ENCODE data around the gene MICAL3.
"Not testable (repeated sequence)": the region's sequence is repeated elsewhere in the genome, so short reads cannot be mapped to it uniquely, and the experiment has no call there.

The MICAL3 gene

GRCh38 chr22:17773606-17774205 lies 250.7 kb downstream of the MICAL3 start:
- DNase-seq, result peak; percentile 56

- DNase-seq, result no peak
These were observed 251.3 kb downstream of the MICAL3 start for GRCh38 chr22:17772958-17773605.

GRCh38 chr22:17772249-17772957 lies 252.0 kb downstream of the MICAL3 start:
- no peak for DNase-seq

DNA sequence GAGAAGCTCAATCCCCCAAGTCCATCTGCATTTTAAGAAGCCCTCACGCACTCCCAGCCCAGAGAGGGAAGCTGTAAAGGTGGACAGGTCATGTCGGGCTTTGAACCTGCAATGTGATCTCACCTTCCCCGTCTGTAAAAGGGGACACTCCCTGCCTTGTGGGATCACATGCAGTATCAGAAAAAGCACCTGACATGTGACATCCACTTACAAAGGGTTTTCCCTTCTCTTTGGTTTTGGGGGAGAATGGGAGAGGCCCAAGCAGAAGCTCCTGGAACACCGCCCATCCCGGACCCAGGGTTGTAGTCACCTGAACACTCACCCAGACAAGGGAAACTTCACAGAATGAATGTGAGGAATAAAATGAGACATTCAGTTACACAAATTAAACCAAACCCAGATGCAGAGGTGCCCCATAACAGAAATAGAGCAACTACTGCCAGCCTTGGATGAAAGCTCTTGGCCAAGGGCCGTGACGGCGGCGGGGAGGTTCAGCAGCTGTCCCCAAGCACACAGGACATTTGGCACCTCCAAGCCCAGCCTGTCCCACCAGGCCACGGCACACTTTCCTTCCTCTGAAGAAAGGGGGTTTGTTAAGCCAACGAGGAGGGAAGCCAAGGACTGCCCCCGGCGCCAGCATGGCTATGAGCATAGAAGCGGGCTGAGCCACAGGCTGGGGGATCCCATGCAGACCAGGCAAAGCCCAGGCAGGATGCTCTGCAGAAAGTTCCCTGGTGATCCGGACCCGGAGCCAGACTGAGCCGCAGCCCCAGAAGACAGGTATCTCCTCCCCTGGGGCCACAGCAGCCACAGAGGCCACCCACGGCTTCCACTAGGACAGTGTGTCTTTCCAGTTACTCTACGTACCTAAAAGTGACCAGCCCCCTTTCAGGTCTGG lies 253.9 kb downstream of the MICAL3 start:
- no peak for DNase-seq

DNA sequence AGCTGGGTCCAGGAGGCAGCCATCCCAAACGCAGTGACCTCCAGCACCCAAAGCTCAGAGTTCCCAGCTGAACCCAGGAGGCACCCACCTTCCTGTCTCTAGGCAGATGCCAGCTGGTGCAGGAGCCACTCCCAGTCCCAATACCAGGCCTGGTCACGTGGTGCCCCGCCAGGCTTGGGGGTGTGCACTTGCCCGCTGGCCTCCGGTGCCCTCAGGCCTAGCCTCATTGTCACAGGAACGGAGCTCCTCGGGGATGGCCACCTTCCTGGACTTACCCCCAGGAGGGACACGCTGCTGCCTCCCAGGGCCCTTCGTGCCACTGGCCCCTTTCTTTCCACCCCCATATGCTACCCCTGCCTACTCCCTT lies 254.7 kb downstream of the MICAL3 start:
- DNase-seq, result no peak

- DNase-seq, result no peak
These were observed 255.2 kb downstream of the MICAL3 start for GRCh38 chr22:17769013-17769715.

DNA sequence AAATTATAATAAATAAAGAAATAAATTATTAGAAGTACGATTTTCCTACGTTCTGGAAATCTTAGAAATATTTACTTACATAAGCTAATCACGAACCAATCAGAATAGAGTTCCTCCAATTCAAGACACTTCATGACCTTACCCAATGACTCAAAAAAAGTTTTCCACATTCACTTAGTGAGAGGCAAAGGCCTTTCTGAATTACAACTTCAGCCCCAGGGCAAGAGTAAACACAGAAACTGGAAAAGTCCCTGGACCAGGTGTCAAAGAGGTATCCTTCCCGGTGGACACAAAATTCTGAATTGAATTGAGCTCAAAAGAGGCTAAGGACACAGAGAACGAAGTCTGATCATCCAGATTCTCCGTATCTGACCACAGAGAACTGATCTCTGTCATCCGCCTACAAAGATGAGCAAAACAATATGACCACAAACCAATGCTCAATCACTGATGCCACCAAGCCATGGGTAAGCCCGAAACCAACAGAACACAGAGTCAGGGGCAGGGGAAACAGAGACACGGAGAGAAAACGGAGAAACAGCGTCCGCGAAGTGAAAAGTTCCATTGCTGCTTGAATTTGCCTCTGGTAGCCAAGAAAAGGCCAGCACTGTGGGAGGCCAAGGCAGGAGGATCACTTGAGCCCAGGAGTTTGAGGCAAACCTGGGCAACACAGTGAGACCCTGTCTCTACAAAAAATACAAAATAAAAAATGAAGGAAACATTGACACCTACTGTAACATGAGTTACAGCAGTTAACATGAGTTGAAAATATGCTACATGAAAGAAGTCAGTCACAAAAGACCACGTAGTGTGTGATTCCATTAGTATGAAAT lies 256.9 kb downstream of the MICAL3 start:
- DNase-seq, result peak; percentile 71

DNA sequence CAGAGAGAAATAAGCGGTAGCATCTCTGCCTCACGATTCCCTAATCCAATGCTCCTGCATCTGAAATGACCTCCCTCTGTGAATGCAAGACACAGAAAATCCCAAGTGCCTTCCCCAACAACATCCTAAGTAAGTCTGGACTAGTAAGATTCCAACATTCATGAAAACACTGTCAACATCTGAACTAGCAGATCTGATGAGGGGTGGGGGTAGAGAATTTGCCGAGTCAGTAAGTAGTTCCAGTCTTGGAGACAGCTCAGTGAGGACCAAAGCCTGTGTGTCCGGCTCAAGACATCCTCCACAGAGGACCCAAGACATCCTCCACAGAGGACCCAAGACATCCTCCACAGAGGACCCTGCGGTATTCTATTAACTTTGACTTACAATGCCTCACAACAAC lies 259.5 kb downstream of the MICAL3 start:
- DNase-seq, result not testable (repeated sequence)

GRCh38 chr22:17764036-17764435 lies 260.3 kb downstream of the MICAL3 start:
- no peak for DNase-seq

DNA sequence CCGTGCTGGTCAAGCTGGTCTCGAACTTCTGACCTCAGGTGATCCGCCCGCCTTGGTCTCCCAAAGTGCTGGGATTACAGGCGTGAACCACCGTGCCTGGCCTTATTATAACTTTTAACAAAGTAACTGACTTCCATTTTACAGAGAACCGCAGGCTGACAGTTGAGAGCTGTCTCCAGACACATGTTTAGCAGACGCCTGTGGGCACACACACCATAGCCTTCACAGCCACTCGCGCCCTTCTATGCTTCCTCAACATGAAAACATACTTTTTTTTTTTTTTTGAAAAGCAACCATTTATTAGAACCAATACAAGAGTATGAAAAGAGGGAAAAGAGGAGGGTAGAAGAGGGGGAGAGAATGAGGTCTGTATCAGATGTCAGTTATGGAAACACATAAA lies 260.9 kb downstream of the MICAL3 start:
- not testable (repeated sequence) for DNase-seq

DNA sequence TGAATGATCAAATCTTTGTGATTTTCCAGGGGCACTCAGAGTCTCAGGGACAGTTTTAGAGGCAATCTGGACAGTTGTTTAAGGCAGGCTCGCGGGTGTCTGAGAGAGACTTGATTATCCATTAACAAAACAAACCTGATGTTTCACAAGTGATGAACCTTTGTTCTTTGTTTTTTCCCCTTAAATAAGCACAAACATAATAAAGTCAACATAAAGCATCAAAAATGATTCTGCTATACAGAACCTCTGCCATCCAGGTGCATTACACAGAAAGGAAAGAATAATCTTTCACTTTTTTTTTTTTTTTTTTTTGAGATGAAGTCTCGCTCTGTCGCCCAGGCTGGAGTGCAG lies 263.2 kb downstream of the MICAL3 start:
- no peak for DNase-seq

GRCh38 chr22:17754233-17754925 lies 270.0 kb downstream of the MICAL3 start:
- DNase-seq, result peak; percentile 12

DNA sequence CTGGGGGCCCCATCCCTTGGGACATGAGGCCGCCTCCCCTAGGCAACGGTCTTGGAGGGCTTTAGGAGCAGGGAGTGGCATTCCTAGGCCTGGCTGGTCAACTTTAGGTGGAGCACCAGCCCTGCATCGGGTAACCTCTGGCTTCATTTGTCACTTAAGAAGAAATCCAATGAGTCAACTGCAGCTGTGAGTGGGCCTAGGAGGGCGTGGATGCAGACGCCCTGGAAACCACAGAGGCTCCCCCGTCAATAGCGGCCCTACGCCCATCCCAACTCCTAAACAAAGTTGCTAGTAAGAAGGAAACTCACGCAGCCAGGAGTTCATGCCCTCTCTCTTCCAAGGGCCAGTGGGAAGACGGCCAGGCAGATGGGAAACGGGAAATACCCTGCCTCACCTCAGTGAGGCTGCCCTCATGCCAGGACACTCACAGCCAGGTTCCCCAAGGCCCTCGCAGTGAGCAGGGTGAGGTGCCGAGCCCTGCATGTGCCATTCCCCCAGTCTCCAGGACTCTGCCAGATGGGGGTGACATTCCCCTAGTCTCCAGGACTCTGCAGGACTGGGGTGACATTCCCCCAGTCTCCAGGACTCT lies 270.9 kb downstream of the MICAL3 start:
- no peak for DNase-seq

DNA sequence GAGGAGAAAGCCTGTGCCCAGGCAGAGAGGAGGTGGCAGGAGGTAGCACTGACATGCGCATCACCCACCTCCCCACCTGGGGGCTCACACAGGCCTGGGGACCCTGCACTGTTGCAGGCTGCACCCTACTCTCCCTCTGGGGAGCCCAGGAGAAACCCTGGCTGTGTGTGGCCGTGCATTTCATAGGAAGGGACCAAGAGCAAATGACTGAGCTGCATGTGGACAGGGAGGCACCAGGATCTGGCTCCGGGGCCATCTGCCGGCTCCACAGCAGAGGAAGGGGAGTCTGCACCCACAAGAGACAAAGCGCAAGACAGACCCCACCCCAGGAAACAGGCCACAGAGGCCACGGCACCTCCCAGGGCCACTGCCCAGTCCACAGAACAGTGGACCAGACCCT lies 272.8 kb downstream of the MICAL3 start:
- no peak for DNase-seq

DNA sequence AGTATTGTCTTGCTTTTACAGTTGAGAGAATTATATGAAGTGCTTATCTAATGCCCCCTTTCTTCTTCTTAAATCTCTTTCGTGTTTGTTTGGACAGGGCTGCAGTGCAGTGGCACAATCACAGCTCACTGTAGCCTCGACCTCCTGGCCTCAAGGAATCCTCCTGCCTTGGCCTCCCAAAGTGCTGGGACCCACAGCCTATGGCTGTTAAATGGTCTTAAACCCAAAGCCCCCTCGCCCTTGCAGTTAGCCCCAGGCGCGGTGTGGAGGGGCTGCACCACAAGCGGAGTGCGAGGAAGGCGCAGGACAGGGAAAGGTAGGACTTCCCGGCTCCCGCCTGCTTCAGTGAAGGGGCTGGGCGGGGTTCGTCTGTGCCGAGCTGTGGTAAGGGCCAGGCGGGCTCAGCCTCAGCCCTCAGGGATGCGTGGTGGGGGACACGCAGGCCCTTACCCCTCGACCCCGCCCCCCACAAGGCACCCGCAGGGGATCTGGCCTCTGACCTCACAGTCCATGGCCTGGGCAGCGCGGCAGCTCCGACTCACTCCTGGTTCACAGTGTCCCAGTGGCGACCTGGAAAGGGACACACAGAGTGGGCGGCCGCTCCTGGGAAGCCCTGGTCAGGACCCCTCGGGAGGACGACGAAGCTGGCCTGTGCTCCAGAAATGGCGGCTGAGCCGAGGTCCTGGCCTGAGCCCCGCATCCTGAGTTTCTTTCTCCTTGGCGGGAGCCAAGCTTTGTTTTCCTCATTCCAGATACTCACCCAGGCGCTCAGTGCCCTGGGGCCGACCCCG lies 274.6 kb downstream of the MICAL3 start:
- DNase-seq, result no peak

DNA sequence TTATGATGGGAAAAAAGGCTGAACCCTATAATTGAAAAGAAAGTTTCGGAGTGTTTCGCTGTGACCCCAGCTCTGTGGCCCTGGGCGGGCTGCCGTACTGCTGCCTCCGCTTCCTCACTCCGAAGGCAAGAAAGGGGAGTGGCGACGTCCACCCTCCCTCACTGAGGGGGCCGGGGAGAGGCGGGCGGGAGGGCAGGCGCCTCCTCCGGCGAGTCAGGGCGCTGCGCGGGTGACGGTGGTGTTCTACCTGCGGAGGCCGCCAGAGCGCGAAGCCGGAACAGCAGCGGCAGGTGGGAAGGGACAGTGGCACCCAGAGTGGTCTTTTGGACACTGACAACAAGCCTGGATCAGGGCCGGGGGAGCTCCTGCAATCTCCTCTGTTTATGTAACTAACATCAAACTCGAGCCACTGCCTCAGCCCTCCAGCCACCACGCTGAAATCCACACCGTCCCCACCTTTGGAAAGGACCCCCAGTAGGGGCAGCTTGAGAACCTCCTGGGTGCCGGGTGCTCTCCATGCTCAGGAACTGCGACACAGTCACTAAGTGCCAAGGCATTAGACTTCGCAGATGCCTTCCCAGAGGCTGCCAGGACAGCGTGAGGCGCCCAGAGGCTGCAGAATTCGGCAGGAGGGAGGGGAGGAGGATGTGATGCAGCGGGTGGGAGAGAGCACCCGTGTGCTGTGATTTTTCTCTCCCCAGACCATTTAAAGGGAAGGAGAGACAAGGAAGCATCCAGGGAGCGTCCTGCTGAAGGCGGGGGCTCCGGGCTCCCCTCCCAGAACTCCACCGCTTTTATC lies 275.6 kb downstream of the MICAL3 start:
- no peak for DNase-seq

- no peak for DNase-seq
These were observed 277.4 kb downstream of the MICAL3 start for GRCh38 chr22:17746916-17747315.

GRCh38 chr22:17744430-17744829 lies 279.9 kb downstream of the MICAL3 start:
- DNase-seq, result no peak

Measured in central memory CD4-positive, alpha-beta T cell (primary cell).